Mesenteric fat pad (tissue), 1 donor: ENCODE results near the gene GRIP1. TPM values are rescaled to one million over a fixed set of nuclear protein-coding genes. Genes with fewer than 3 reads are reported as not detected.
A peak's percentile ranks its signal among the peaks of the same experiment; 100 is the strongest.
"Not testable (repeated sequence)": the region's sequence is repeated elsewhere in the genome, so short reads cannot be mapped to it uniquely, and the experiment has no call there.

Experiments used
- DNase-seq: peaks from one replicate; pipeline ENCODE4 v3.0.0-alpha.2; 2020; ENCODE audit warnings: low spot score
- total RNA-seq: library from RNA; stranded (reverse); fragmentation: NEBNext Ultra II Directional; extraction: Animal tissue kit (Norgen Biotek cat#: 25700); gene quantifications from one replicate; pipeline ENCODE4 v1.2.1, GENCODE V29; 2021
- donor health status: DM: yes; HTN: yes; CAD: no.

GRIP1 gene
- total RNA-seq, 1 donor from 2014 or later, result 1.6 TPM

GRCh38 chr12:66337381-66338010 lies 341.4 kb downstream of the GRIP1 start:
- DNase-seq, result no peak

DNA sequence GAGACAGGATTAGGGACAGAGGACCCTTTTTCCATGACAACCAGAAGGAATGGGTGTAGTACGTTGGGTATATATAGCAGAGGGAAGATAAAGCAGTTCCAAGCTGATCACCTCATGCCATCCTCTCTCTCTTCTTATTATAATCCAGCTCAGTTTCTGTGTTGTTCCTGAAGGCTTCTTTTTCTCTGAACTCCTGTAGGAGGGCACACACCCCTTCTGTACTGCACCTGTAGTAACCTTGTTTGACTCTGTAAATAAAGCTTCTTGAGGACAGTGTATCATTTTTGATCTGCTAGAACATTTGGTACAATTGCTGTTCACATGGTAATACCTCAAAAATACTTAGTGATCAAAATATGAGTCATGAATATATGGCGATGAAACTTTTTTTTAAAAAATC lies 343.1 kb downstream of the GRIP1 start:
- DNase-seq, result no peak

DNA sequence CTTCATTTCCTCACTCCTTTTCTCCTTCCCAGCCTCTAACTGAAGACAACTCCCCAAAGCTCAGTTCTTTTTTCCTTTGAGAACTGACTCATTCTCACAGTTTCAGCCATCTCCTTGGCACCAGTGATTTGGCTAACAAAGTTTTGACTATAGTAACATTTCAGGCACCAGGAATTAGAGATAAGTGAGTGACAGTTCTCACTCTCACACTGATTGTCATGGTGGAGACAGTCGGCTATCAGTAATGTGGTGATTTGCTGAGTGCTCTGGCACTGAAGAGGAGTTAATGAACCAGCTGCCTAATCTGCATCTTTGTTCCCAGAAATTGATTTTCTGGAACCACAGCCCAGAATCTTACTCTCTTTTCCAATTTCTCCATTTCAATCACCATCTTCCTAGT lies 347.1 kb downstream of the GRIP1 start:
- no peak for DNase-seq

- DNase-seq, result no peak
Measured at GRCh38 chr12:66331016-66331415, 347.9 kb downstream of the GRIP1 start.

- DNase-seq, result no peak
Measured at GRCh38 chr12:66329941-66330340, 348.9 kb downstream of the GRIP1 start.

DNA sequence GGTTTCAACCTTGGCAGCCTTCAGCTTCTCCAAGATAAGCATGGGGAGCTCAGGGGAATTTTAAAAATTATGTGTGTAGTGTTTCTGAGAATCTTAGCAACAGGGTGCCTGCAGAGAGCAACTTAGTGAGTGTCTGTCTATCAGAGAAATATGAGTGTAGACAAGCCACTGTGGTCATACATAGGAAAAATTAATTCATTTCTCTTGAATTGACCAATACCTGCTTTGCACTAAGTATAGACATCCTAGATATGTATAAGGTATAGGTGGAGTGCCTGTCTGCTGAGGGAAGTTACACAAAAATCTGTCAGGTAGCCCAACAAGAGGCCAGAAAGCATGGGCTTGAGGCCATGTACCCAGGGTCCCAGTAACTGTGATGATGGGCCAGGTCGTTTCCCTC lies 355.9 kb downstream of the GRIP1 start:
- no peak for DNase-seq

GRCh38 chr12:66321435-66321834 lies 357.4 kb downstream of the GRIP1 start:
- DNase-seq, result no peak

- no peak for DNase-seq
Measured at GRCh38 chr12:66320996-66321395, 357.9 kb downstream of the GRIP1 start.

DNA sequence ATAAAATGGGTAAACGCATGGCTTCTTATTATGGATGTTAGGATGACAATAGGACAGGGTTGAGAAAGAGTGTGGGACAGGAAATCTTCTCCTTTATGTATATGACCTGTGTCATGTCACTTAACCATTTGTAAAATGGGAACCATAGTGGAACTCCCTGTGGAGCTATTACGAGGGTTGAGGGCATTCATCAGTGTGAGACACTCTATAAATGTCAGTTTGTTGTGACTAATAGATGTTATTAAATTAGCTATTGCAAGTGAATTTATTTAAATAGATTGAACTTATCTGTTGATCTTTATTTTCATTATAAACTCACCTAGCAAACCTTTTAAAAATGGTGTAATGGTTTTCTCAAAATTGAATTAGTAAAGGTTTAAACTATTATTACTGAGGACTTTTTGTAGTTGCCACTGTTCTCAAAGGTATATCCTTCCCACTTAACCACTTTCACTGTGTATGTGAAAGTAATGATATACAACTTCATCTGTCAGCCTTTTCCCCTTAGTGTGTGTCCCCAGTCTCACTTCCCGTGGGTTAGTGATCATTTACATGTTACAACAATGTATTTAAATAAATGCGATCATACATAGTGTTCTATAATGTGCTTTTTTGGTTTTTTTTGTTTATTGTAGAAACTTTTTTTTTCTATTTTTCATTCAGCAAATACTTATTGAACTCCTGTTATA lies 359.5 kb downstream of the GRIP1 start:
- DNase-seq, result no peak

- DNase-seq, result no peak
Measured at GRCh38 chr12:66314278-66314677, 364.6 kb downstream of the GRIP1 start.

- DNase-seq, result no peak
Measured at GRCh38 chr12:66312189-66312588, 366.7 kb downstream of the GRIP1 start.

GRCh38 chr12:66309606-66310005 lies 369.3 kb downstream of the GRIP1 start:
- DNase-seq, result no peak

DNA sequence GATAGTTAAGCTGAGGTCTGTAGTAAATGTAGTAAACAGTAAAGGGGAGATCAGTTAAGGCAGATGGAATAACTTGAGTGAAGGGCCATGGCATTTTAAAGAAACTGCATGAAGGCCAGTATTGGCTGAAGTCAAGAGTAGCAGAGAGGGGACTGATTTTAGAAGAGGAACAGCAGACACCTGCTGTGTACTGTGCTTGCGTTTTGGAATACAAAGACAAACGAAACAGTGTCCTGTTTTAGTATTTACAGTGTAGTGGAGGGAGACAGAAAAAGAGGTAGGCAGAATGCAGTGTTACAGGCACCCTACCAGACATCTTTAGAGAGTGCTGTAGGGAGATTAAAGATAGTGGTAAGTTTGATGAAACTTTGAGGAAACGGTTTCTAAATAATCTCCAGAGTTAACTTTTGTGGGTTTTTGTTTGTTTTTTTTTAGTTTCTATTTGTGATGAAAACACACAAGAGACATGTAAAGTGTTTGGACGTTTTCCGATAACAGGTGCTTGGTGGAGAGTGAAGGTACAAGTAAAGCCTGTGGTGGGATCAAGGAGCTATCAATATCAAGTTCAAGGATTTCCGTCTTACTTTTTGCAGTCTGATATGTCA lies 374.5 kb downstream of the GRIP1 start:
- DNase-seq, result no peak

DNA sequence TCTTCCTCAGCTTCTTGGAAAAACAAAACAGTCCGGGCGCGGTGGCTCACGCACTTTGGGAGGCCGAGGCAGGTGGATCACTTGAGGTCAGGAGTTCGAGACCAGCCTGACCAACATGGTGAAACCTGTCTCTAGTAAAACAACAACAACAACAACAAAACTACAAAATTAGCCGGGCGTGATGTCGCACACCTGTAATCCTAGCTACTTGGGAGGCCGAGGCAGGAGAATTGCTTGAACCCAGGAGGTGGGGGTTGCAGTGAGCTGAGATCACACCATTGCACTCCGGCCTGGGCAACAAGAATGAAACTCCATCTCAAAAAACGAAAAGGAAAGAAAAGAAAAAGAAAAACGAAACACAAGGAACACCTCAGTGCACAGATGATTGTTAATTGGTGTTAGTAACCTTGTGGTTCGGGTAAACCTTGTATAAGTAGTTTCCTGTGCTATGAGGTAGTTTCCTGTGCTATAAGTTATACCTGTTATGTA lies 375.5 kb downstream of the GRIP1 start:
- DNase-seq, result not testable (repeated sequence)

GRCh38 chr12:66302827-66303169 lies 376.1 kb downstream of the GRIP1 start:
- DNase-seq, result no peak

GRCh38 chr12:66301944-66302826 lies 376.7 kb downstream of the GRIP1 start, which contains the start of gene HELB:
Gene HELB, plus strand, starts transcription at chr12:66302493. Its CDS starts 111 bp downstream, at chr12:66302604.
- peak; percentile 99 for DNase-seq

GRCh38 chr12:66297923-66298322 lies 381.0 kb downstream of the GRIP1 start:
- no peak for DNase-seq
